Measurements from ENCODE around the gene GSTCD. TPM values are rescaled to one million over a fixed set of nuclear protein-coding genes. Genes with fewer than 3 reads are reported as not detected.
"Not testable (repeated sequence)": the region's sequence is repeated elsewhere in the genome, so short reads cannot be mapped to it uniquely, and the experiment has no call there.

The GSTCD gene
- total RNA-seq, 3 donors from 2014 or later (not counting 1 experiment from before 2014, with no cell fraction given), result 5.6 to 7.7 (median 6.2) TPM

DNA sequence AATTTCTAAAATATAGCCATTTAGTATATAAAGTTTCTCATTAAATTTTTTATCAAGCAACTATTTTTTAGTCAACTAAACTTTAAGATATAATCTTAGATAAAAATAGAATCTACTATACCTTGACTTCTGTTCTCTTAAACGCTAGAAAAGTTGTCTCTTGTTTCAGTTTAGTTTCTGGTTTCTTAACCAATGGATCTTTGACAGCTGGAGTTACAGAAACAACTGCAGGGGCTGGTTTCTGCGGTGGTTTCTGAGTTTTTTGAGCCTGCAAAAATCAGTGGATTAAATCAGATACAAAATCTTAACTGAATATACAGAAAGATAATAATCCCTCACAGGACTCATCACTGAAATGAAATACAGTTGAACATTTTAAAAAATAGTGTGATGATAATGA, 22.0 kb upstream of the GSTCD start:
- no peak for DNase-seq
- Mint-ChIP-seq H3K9me3 (no peaks in the 10 kb centered on the region), H3K4me1 (no peaks in the 10 kb centered on the region), H3K27me3 (ENCODE audit: low read depth in 2 of 2) (no peaks in the 10 kb centered on the region), H3K4me3 (no peak overlapping the region), H3K36me3 (peaks cover 6% of the 10 kb centered on the region), H3K27ac (no peak overlapping the region)
- TF ChIP-seq, protein P1, sequence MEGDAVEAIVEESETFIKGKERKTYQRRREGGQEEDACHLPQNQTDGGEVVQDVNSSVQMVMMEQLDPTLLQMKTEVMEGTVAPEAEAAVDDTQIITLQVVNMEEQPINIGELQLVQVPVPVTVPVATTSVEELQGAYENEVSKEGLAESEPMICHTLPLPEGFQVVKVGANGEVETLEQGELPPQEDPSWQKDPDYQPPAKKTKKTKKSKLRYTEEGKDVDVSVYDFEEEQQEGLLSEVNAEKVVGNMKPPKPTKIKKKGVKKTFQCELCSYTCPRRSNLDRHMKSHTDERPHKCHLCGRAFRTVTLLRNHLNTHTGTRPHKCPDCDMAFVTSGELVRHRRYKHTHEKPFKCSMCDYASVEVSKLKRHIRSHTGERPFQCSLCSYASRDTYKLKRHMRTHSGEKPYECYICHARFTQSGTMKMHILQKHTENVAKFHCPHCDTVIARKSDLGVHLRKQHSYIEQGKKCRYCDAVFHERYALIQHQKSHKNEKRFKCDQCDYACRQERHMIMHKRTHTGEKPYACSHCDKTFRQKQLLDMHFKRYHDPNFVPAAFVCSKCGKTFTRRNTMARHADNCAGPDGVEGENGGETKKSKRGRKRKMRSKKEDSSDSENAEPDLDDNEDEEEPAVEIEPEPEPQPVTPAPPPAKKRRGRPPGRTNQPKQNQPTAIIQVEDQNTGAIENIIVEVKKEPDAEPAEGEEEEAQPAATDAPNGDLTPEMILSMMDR (IDR thresholded peaks at IDR 0.05), result no peak
- 95% methylated on average over 2 of the region's 2 CpGs for WGBS (ENCODE audit: insufficient coverage)
- Histone ChIP-seq H3K4me1 (ENCODE audit: control insufficient read depth, insufficient read depth, low read length) (no peaks in the 10 kb centered on the region), H3K9me3 (ENCODE audit: control insufficient read depth, insufficient read depth, low read length) (no peaks in the 10 kb centered on the region), H3K27me3 (ENCODE audit: control insufficient read depth, insufficient read depth, low read length) (no peaks in the 10 kb centered on the region), H3K27ac (ENCODE audit: low read length) (no peak overlapping the region), H3K36me3 (ENCODE audit: control insufficient read depth, insufficient read depth, low read length) (peaks cover 63% of the 10 kb centered on the region), H3K4me3 (ENCODE audit: low read length) (no peak overlapping the region)
- ATAC-seq, result no peak
- intact Hi-C loops (cut with micrococcal nuclease), result no loop called here

DNA sequence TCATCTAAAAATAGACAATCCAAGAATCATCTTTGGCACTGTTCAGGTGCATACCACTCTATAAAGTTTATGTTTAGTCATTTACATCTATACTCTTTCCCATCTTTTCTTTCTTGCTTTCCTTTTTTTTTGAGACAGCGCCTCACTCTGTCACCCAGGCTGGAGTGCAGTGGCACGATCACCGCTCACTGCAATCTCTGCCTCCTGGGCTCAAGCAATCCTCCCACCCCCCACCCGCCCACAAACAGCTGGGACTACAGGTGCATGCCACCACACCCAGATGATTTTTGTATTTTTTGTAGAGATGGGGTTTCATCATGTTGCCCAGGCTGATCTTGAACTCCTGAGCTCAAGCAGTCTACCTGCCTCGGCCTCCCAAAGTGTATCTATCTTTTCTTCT, 13.8 kb upstream of the GSTCD start:
- H3K27me3 Mint-ChIP-seq (ENCODE audit: low read depth in 2 of 2); H3K27me3 ChIP-seq (ENCODE audit: control insufficient read depth, insufficient read depth, low read length); H3K9me3 ChIP-seq (ENCODE audit: control insufficient read depth, insufficient read depth, low read length); H3K9me3 Mint-ChIP-seq; H3K27ac ChIP-seq (ENCODE audit: low read length); intact Hi-C loops (cut with micrococcal nuclease); H3K4me1 ChIP-seq (ENCODE audit: control insufficient read depth, insufficient read depth, low read length); H3K4me3 ChIP-seq (ENCODE audit: low read length); H3K27ac Mint-ChIP-seq; H3K4me1 Mint-ChIP-seq; ATAC-seq; H3K4me3 Mint-ChIP-seq; DNase-seq: not testable (repeated sequence)
- H3K36me3 ChIP-seq (ENCODE audit: control insufficient read depth, insufficient read depth, low read length), result peaks cover 59% of the 10 kb centered on the region
- peaks cover 11% of the 10 kb centered on the region for H3K36me3 Mint-ChIP-seq
- 100% methylated on average over 2 of the region's 5 CpGs for WGBS (ENCODE audit: insufficient coverage)

DNA sequence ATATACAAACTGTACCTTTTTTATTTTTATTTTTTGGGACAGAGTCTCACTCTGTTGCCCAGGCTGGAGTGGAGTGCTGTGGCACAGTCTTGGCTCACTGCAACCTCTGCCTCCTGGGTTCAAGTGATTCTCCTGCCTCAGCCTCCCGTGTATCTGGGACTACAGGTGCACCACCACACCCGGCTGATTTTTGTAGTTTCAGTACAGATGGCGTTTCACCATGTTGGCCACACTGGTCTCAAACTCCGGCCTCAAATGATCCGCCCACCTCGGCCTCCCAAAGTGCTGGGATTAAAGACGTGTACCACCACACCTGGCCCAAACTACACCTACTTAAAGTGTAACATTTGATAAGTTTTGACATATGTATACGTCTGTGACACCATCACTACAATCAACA, 12.8 kb upstream of the GSTCD start:
- H3K27me3 ChIP-seq (ENCODE audit: control insufficient read depth, insufficient read depth, low read length); ATAC-seq; H3K9me3 Mint-ChIP-seq; H3K4me1 ChIP-seq (ENCODE audit: control insufficient read depth, insufficient read depth, low read length); intact Hi-C loops (cut with micrococcal nuclease); H3K4me3 ChIP-seq (ENCODE audit: low read length); H3K9me3 ChIP-seq (ENCODE audit: control insufficient read depth, insufficient read depth, low read length); H3K4me1 Mint-ChIP-seq; H3K27me3 Mint-ChIP-seq (ENCODE audit: low read depth in 2 of 2); H3K4me3 Mint-ChIP-seq; DNase-seq; H3K27ac ChIP-seq (ENCODE audit: low read length); H3K27ac Mint-ChIP-seq: not testable (repeated sequence)
- peaks cover 11% of the 10 kb centered on the region for H3K36me3 Mint-ChIP-seq
- H3K36me3 ChIP-seq (ENCODE audit: control insufficient read depth, insufficient read depth, low read length), result peaks cover 51% of the 10 kb centered on the region
- WGBS (ENCODE audit: insufficient coverage), result 90% methylated on average over 8 of the region's 8 CpGs

DNA sequence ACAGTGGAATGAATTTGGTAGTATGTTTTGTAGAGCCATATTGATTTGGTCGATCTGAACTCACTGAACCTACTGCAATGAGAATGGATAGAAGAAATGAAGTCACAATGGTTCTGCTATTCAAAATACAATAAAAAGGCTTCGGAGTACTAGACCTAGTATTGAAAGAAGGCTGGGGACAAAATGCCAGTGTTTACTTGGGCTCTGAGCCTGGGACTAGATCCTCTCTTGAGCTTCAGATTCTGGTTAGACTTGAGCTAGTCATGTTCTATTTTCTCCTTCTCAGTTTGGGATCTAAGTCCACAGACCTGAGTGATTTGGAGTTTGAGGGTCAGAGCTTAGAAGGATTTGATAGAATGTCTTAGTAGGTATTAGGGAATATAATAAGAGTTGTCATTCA, 10.0 kb upstream of the GSTCD start:
- no peaks in the 10 kb centered on the region for H3K9me3 Mint-ChIP-seq
- Histone ChIP-seq H3K27me3 (ENCODE audit: control insufficient read depth, insufficient read depth, low read length) (no peaks in the 10 kb centered on the region), H3K9me3 (ENCODE audit: control insufficient read depth, insufficient read depth, low read length) (no peaks in the 10 kb centered on the region), H3K4me1 (ENCODE audit: control insufficient read depth, insufficient read depth, low read length) (no peaks in the 10 kb centered on the region), H3K36me3 (ENCODE audit: control insufficient read depth, insufficient read depth, low read length) (peaks cover 31% of the 10 kb centered on the region), H3K27ac (ENCODE audit: low read length) (no peak overlapping the region), H3K4me3 (ENCODE audit: low read length) (no peak overlapping the region)
- DNase-seq (no peak), ATAC-seq (no peak)
- intact Hi-C loops (cut with micrococcal nuclease), result no loop called here
- TF ChIP-seq, protein P1 (IDR thresholded peaks at IDR 0.05), result no peak
- no peak overlapping the region for H3K27ac Mint-ChIP-seq
- no peaks in the 10 kb centered on the region for H3K27me3 Mint-ChIP-seq (ENCODE audit: low read depth in 2 of 2)
- 91% methylated on average over 1 of the region's 2 CpGs for WGBS (ENCODE audit: insufficient coverage)
- H3K4me1 Mint-ChIP-seq, result peaks cover 0 to 10% of the 10 kb centered on the region in 2 donors
- H3K4me3 Mint-ChIP-seq, result no peak overlapping the region
- no peaks in the 10 kb centered on the region for H3K36me3 Mint-ChIP-seq

Data from natural killer cell (primary cell).